Neural progenitor cell (in vitro differentiated cells): ENCODE data around the gene OR2J2. TPM values are rescaled to one million over a fixed set of nuclear protein-coding genes. Genes with fewer than 3 reads are reported as not detected.
"Not testable (repeated sequence)": the region's sequence is repeated elsewhere in the genome, so short reads cannot be mapped to it uniquely, and the experiment has no call there.

ENCODE experiments used
- DNase-seq: peaks from one replicate; pipeline ENCODE4 v3.0.0-alpha.2; 2016; ENCODE audit warnings: low spot score
- H2AFZ ChIP-seq: fragments of 200-600 bp; sonication (generic); replicated peaks from 2 replicates; pipeline ENCODE4 v1.6.1; 2016; ENCODE audit warnings: antibody characterized with exemption
- H3F3A ChIP-seq: fragments of 200-600 bp; sonication (generic); 2 replicates; pipeline ENCODE4 v1.6.1; 2016; ENCODE audit warnings: antibody characterized with exemption, low read depth
- H3K27ac ChIP-seq: fragments of 200-600 bp; sonication (generic); 2 replicates; pipeline ENCODE4 v1.5.1; 2016; ENCODE audit warnings: mild to moderate bottlenecking
- H3K27me3 ChIP-seq: fragments of 200-600 bp; sonication (generic); 2 replicates; pipeline ENCODE4 v1.6.1; 2016; ENCODE audit warnings: mild to moderate bottlenecking, moderate library complexity
- H3K36me3 ChIP-seq: fragments of 200-600 bp; sonication (generic); 2 replicates; pipeline ENCODE4 v1.5.1; 2016
- H3K4me1 ChIP-seq: fragments of 200-600 bp; sonication (generic); 2 replicates; pipeline ENCODE4 v1.6.1; 2016; ENCODE audit warnings: mixed run types
- H3K4me2 ChIP-seq: fragments of 200-600 bp; sonication (generic); 2 replicates; pipeline ENCODE4 v1.6.1; 2016
- H3K4me3 ChIP-seq: fragments of 200-600 bp; sonication (generic); 2 replicates; pipeline ENCODE4 v1.5.1; 2016
- H3K79me2 ChIP-seq: fragments of 200-600 bp; sonication (generic); 2 replicates; pipeline ENCODE4 v1.6.1; 2016; ENCODE audit warnings: low read depth
- H3K9ac ChIP-seq: fragments of 200-600 bp; sonication (generic); 2 replicates; pipeline ENCODE4 v1.6.1; 2016
- H3K9me3 ChIP-seq: fragments of 200-600 bp; sonication (generic); 2 replicates; pipeline ENCODE4 v1.5.1; 2016; ENCODE audit warnings: low read depth
- H4K20me1 ChIP-seq: fragments of 200-600 bp; sonication (generic); 2 replicates; pipeline ENCODE4 v1.6.1; 2016; ENCODE audit warnings: low read depth
- H3K27ac Mint-ChIP-seq: 3 replicates; pipeline ENCODE4 v1.8.0; 2021; ENCODE audit warnings: mixed read lengths
- H3K27me3 Mint-ChIP-seq: 2 replicates; pipeline ENCODE4 v1.8.0; 2022; ENCODE audit warnings: low read depth, mild to moderate bottlenecking, inconsistent platforms, moderate library complexity, mixed read lengths; ENCODE audit not compliant: insufficient read depth
- H3K36me3 Mint-ChIP-seq: 3 replicates; pipeline ENCODE4 v1.8.0; 2021; ENCODE audit warnings: mixed read lengths
- H3K4me1 Mint-ChIP-seq: 3 replicates; pipeline ENCODE4 v1.8.0; 2021; ENCODE audit warnings: mixed read lengths
- H3K4me3 Mint-ChIP-seq: 3 replicates; pipeline ENCODE4 v1.8.0; 2021; ENCODE audit warnings: mild to moderate bottlenecking, moderate library complexity, mixed read lengths
- H3K9me3 Mint-ChIP-seq: 3 replicates; pipeline ENCODE4 v1.8.0; 2020; ENCODE audit warnings: mixed read lengths
- CTCF ChIP-seq: fragments of 200-600 bp; sonication (generic); IDR thresholded peaks from 2 replicates; pipeline ENCODE4 v1.5.1; 2017; ENCODE audit warnings: antibody characterized with exemption, mild to moderate bottlenecking
- EZH2 ChIP-seq: fragments of 200-600 bp; sonication (generic); IDR thresholded peaks from 2 replicates; pipeline ENCODE4 v1.6.1; 2017; ENCODE audit warnings: antibody characterized with exemption, mild to moderate bottlenecking, moderate library complexity
- EZH2phosphoT487 ChIP-seq: fragments of 200-600 bp; sonication (generic); IDR thresholded peaks from 2 replicates; pipeline ENCODE4 v1.6.1; 2017; ENCODE audit warnings: antibody characterized with exemption
- total RNA-seq: library from RNA; depleted of rRNA; stranded (reverse); fragments of >200 nt; gene quantifications from 2 replicates; pipeline ENCODE4 v1.2.3, GENCODE V29; 2015; ENCODE audit warnings: low replicate concordance

Gene OR2J2
- total RNA-seq, 1 donor from 2014 or later = not detected

GRCh38 chr6:29147074-29147473, 23.6 kb upstream of the OR2J2 start:
- Histone ChIP-seq H4K20me1 (no peaks in the 10 kb centered on the region), H3K27me3 (no peaks in the 10 kb centered on the region), H2AFZ (no peak overlapping the region), H3K4me2 (no peak overlapping the region), H3K27ac (no peak overlapping the region), H3F3A (no peaks in the 10 kb centered on the region), H3K9me3 (peaks cover 8% of the 10 kb centered on the region), H3K9ac (no peak overlapping the region), H3K4me3 (no peak overlapping the region), H3K79me2 (no peaks in the 10 kb centered on the region), H3K36me3 (no peaks in the 10 kb centered on the region), H3K4me1 (no peaks in the 10 kb centered on the region)
- Mint-ChIP-seq H3K27me3 (no peaks in the 10 kb centered on the region), H3K4me3 (no peak overlapping the region), H3K9me3 (peaks cover 4% of the 10 kb centered on the region), H3K4me1 (no peaks in the 10 kb centered on the region), H3K27ac (no peak overlapping the region), H3K36me3 (no peaks in the 10 kb centered on the region)
- no peak for TF ChIP-seq EZH2
- no peak for DNase-seq

- not testable (repeated sequence) for H3K9ac ChIP-seq, H3K27ac ChIP-seq, H3F3A ChIP-seq, H4K20me1 ChIP-seq, H3K4me3 ChIP-seq, H3K4me2 ChIP-seq, H3K4me3 Mint-ChIP-seq, DNase-seq, H3K4me1 Mint-ChIP-seq, H3K9me3 ChIP-seq, H3K4me1 ChIP-seq, H3K27ac Mint-ChIP-seq, H3K79me2 ChIP-seq, H3K36me3 Mint-ChIP-seq, H3K36me3 ChIP-seq, H3K27me3 ChIP-seq, H2AFZ ChIP-seq, H3K27me3 Mint-ChIP-seq, H3K9me3 Mint-ChIP-seq
These were observed 21.3 kb upstream of the OR2J2 start for GRCh38 chr6:29149444-29149843.

GRCh38 chr6:29153083-29153482, 17.6 kb upstream of the OR2J2 start:
- no peak overlapping the region for H3K9ac ChIP-seq
- no peaks in the 10 kb centered on the region for H3K36me3 Mint-ChIP-seq
- no peaks in the 10 kb centered on the region for H3K36me3 ChIP-seq
- H3K4me1 Mint-ChIP-seq = no peaks in the 10 kb centered on the region
- H3K4me3 Mint-ChIP-seq = no peak overlapping the region
- H3K4me1 ChIP-seq = no peaks in the 10 kb centered on the region
- no peaks in the 10 kb centered on the region for H3F3A ChIP-seq
- no peak overlapping the region for H2AFZ ChIP-seq
- DNase-seq = no peak
- H3K9me3 Mint-ChIP-seq = no peaks in the 10 kb centered on the region
- no peak overlapping the region for H3K27ac Mint-ChIP-seq
- H3K27me3 ChIP-seq = no peaks in the 10 kb centered on the region
- no peak overlapping the region for H3K4me3 ChIP-seq
- no peak overlapping the region for H3K4me2 ChIP-seq
- TF ChIP-seq EZH2phosphoT487 = no peak
- TF ChIP-seq CTCF = no peak
- TF ChIP-seq EZH2 = no peak
- no peaks in the 10 kb centered on the region for H3K27me3 Mint-ChIP-seq
- H3K79me2 ChIP-seq = no peaks in the 10 kb centered on the region
- H3K9me3 ChIP-seq = no peaks in the 10 kb centered on the region
- no peaks in the 10 kb centered on the region for H4K20me1 ChIP-seq
- no peak overlapping the region for H3K27ac ChIP-seq

GRCh38 chr6:29155182-29155581, 15.5 kb upstream of the OR2J2 start:
- not testable (repeated sequence) for H3K4me3 ChIP-seq, H3K4me1 ChIP-seq, H2AFZ ChIP-seq, H3K4me2 ChIP-seq, DNase-seq, H3K4me3 Mint-ChIP-seq, H3K9me3 Mint-ChIP-seq, H3K27me3 ChIP-seq, H3F3A ChIP-seq, H3K27me3 Mint-ChIP-seq, H3K27ac Mint-ChIP-seq, H3K36me3 ChIP-seq, H3K79me2 ChIP-seq, H3K4me1 Mint-ChIP-seq, H3K9ac ChIP-seq, H3K27ac ChIP-seq, H3K9me3 ChIP-seq, H3K36me3 Mint-ChIP-seq, H4K20me1 ChIP-seq

GRCh38 chr6:29159922-29160321, 10.8 kb upstream of the OR2J2 start:
- not testable (repeated sequence) for H3K4me3 ChIP-seq, H2AFZ ChIP-seq, H3K9me3 Mint-ChIP-seq, H3K9ac ChIP-seq, H3K4me2 ChIP-seq, H3K4me1 Mint-ChIP-seq, H3K4me1 ChIP-seq, H3K36me3 Mint-ChIP-seq, H3K79me2 ChIP-seq, H3K9me3 ChIP-seq, H3K4me3 Mint-ChIP-seq, H3K27me3 Mint-ChIP-seq, H3F3A ChIP-seq, DNase-seq, H3K27ac Mint-ChIP-seq, H3K27me3 ChIP-seq, H3K27ac ChIP-seq, H4K20me1 ChIP-seq, H3K36me3 ChIP-seq

- H3K79me2 ChIP-seq, H4K20me1 ChIP-seq, H3K9me3 Mint-ChIP-seq, H3K27me3 Mint-ChIP-seq, H2AFZ ChIP-seq, H3K4me1 Mint-ChIP-seq, H3K4me2 ChIP-seq, H3K4me3 ChIP-seq, H3K27me3 ChIP-seq, H3K27ac Mint-ChIP-seq, H3K4me3 Mint-ChIP-seq, H3K27ac ChIP-seq, DNase-seq, H3F3A ChIP-seq, H3K36me3 ChIP-seq, H3K4me1 ChIP-seq, H3K36me3 Mint-ChIP-seq, H3K9me3 ChIP-seq, H3K9ac ChIP-seq: not testable (repeated sequence)
These were observed 5.1 kb upstream of the OR2J2 start for GRCh38 chr6:29165571-29165970.
